ENCODE data around the gene CMC2. TPM values are rescaled to one million over a fixed set of nuclear protein-coding genes. Genes with fewer than 3 reads are reported as not detected.

The CMC2 gene
- total and polyA plus RNA-seq, 2 of the 8 experiments (the other 6 are each of a cell fraction or from before 2014, with no cell fraction given): 66.6 to 116 TPM

- no peak for TF ChIP-seq POLR2A (IDR thresholded peaks at IDR 0.05; ENCODE audit: control extremely low read depth in 1 of 2, low read depth in 2 of 2, low read length in 2 of 2)
- no peak for TF ChIP-seq RBBP5 (IDR thresholded peaks at IDR 0.05; ENCODE audit: borderline replicate concordance, low read depth, low read length)
Measured at GRCh38 chr16:80986557-80986956, 20.1 kb downstream of the CMC2 start (continued).
